Gastrocnemius medialis (tissue), 4 donors: Measurements from ENCODE around the gene TAAR1. TPM values are rescaled to one million over a fixed set of nuclear protein-coding genes. Genes with fewer than 3 reads are reported as not detected.

Source experiments
- ATAC-seq, 2 donors: fragments of 150-250 bp; one replicate each; pipeline ENCODE4 v1.9.1; 2016
- DNase-seq, 2 donors: peaks; one replicate each; pipeline ENCODE4 v3.0.0-alpha.2; 2019
- H3K27ac ChIP-seq, 4 donors: fragments of 200-600 bp; sonication (generic); 1 replicate in 1 of 4; 2 replicates in 3 of 4; pipeline ENCODE4 v1.5.1; 2016 to 2018; ENCODE audit warnings: mild to moderate bottlenecking in 2 of 4, moderate library complexity in 1 of 4
- H3K27me3 ChIP-seq, 3 donors: fragments of 200-600 bp; sonication (generic) in 2 of 3; 1 replicate in 1 of 3; 2 replicates in 2 of 3; pipeline versions ENCODE4 v1.5.1 to v1.6.0; 2016 to 2019; ENCODE audit warnings: mild to moderate bottlenecking in 1 of 3, moderate library complexity in 1 of 3
- H3K36me3 ChIP-seq, 2 donors: fragments of 200-600 bp; sonication (generic) in 1 of 2; one replicate each; pipeline ENCODE4 v1.5.1; 2017 to 2018
- H3K4me1 ChIP-seq, 2 donors: fragments of 200-600 bp; sonication (generic) in 1 of 2; one replicate each; pipeline ENCODE4 v1.5.1; 2016 to 2017; ENCODE audit warnings: mild to moderate bottlenecking in 2 of 2
- H3K4me3 ChIP-seq, 4 donors: fragments of 200-600 bp; sonication (generic) in 3 of 4; 1 replicate in 1 of 4; 2 replicates in 3 of 4; pipeline ENCODE4 v1.5.1; 2016 to 2019; ENCODE audit warnings: mild to moderate bottlenecking in 2 of 4
- H3K9me3 ChIP-seq, 3 donors: fragments of 200-600 bp; sonication (generic) in 2 of 3; 1 replicate in 1 of 3; 2 replicates in 2 of 3; pipeline ENCODE4 v1.5.1; 2016 to 2019
- POLR2A ChIP-seq, 2 donors: fragments of 450-650 bp; IDR thresholded peaks; one replicate each; pipeline ENCODE4 v1.6.1; 2017; ENCODE audit warnings: antibody characterized with exemption in 2 of 2, mild to moderate bottlenecking in 2 of 2, moderate library complexity in 2 of 2
- in situ Hi-C, 4 donors: fragments of 200-750 bp; cut with MboI; loops; one replicate each; pipeline versions ENCODE4 v1.15.0 to v1.8.0; 2017; ENCODE audit warnings: low sequenced_read_pairs in 4 of 4
- intact Hi-C: fragments of 100-400 bp; cut with DNase I; formaldehyde crosslinking; loops from one replicate; pipeline ENCODE4 v1.15.1; 2023; ENCODE audit warnings: low total_unique reads
- total RNA-seq, 4 donors: library from RNA; depleted of rRNA; stranded (reverse); fragments of >200 nt; gene quantifications; one replicate each; pipeline versions ENCODE4 v1.1.0 to v1.2.3, GENCODE V29; 2016
- TF ChIP-seq, protein P1 (sequence below), 5 experiments: fragments of 450-650 bp in 3 of 5; fragments of 200-600 bp in 2 of 5; sonication (generic) in 2 of 5; IDR thresholded peaks in 4 of 5; conservative IDR thresholded peaks in 1 of 5; 1 replicate in 4 of 5; 2 replicates in 1 of 5; pipeline ENCODE4 v1.5.1; 2016 to 2019; ENCODE audit warnings: antibody characterized with exemption in 5 of 5, mild to moderate bottlenecking in 3 of 5, moderate library complexity in 3 of 5

TAAR1 gene
- total RNA-seq, 4 donors from 2014 or later = not detected

DNA sequence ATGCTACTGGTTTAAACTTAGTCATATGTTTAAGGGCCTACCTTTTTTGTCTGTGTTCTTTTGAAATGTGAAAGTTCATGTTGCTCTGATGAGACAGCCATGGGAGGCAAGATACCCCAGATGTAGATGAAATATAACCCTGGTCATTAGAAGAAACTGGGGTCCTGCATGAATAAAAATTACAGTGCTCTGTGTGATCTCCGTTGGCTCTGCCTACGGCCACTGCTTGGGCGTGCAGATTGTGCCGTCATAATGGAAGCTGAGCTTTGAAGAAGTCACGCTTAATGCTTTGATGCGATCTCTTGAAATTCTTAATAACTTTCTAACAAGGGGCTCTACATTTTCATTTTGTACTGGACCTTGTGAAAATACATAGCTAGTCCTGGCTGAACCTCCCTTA lies 34.8 kb downstream of the TAAR1 start, which contains the start of gene TAAR2:
TSS of gene TAAR2 (minus strand) at position 101 of the 400 bp plus-strand sequence. CDS start at position 101, 0 bp downstream.
- no peak within 1 kb of the TSS for H3K4me3 ChIP-seq
- TF ChIP-seq, protein P1, sequence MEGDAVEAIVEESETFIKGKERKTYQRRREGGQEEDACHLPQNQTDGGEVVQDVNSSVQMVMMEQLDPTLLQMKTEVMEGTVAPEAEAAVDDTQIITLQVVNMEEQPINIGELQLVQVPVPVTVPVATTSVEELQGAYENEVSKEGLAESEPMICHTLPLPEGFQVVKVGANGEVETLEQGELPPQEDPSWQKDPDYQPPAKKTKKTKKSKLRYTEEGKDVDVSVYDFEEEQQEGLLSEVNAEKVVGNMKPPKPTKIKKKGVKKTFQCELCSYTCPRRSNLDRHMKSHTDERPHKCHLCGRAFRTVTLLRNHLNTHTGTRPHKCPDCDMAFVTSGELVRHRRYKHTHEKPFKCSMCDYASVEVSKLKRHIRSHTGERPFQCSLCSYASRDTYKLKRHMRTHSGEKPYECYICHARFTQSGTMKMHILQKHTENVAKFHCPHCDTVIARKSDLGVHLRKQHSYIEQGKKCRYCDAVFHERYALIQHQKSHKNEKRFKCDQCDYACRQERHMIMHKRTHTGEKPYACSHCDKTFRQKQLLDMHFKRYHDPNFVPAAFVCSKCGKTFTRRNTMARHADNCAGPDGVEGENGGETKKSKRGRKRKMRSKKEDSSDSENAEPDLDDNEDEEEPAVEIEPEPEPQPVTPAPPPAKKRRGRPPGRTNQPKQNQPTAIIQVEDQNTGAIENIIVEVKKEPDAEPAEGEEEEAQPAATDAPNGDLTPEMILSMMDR (IDR thresholded peaks at IDR 0.05 in 4 of 5, conservative IDR thresholded peaks at IDR 0.05 in 1 of 5) = no peak
- TF ChIP-seq POLR2A (IDR thresholded peaks at IDR 0.05) = no peak
- no peaks in the 10 kb centered on the region for H3K4me1 ChIP-seq
- no peaks in the 10 kb centered on the region for H3K36me3 ChIP-seq
- DNase-seq = no peak
- peaks cover 0 to 2% (median 0%) of the 10 kb centered on the region in 3 donors for H3K27me3 ChIP-seq
- no peaks in the 10 kb centered on the region for H3K9me3 ChIP-seq
- intact Hi-C loops = no loop called here
- ATAC-seq = no peak
- in situ Hi-C loops = no loop called here
- H3K27ac ChIP-seq = no peak within 1 kb of the TSS

DNA sequence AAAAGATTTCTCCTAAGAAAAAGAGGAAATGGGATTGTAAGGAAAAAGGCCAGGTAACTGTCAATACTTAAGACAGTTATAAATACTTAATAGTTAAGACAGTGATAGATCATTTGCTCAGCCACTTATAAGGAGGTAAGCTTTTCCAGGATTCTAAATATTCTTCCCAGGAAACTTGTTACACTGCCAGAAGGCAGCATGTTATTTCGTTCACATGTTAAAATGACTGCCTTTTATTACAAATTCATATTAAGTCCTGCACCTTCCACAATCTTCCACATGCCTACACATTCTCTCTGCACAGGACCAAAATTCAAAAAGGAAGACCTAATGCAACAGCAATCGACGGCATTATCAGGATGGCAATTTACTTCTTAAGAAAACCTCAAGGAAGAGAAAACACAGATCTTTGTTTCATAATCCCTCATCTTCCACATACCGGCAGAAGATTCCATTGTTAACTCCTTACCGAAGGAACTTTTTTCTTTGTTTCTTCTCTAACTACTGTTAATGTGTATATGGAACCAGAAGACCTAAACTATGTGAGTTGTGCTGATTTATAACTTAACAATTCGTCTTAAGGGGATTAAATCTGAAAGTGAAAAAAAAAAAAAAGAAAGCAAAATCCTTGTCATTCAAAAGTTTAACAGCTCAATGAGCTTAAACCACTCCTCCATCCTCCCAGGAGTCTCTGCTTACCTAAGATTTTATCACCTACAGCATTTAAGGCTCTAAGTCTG lies 35.7 kb downstream of the TAAR1 start:
- in situ Hi-C loops (no loop called here), intact Hi-C loops (no loop called here)
- no peak for TF ChIP-seq POLR2A (IDR thresholded peaks at IDR 0.05)
- TF ChIP-seq, protein P1 (IDR thresholded peaks at IDR 0.05 in 4 of 5, conservative IDR thresholded peaks at IDR 0.05 in 1 of 5) = no peak
- Histone ChIP-seq H3K4me3 (no peak overlapping the region), H3K4me1 (no peaks in the 10 kb centered on the region), H3K27me3 (peaks cover 0 to 2% (median 0%) of the 10 kb centered on the region in 3 donors), H3K9me3 (no peaks in the 10 kb centered on the region), H3K27ac (no peak overlapping the region), H3K36me3 (no peaks in the 10 kb centered on the region)
- DNase-seq = no peak
- ATAC-seq = no peak

DNA sequence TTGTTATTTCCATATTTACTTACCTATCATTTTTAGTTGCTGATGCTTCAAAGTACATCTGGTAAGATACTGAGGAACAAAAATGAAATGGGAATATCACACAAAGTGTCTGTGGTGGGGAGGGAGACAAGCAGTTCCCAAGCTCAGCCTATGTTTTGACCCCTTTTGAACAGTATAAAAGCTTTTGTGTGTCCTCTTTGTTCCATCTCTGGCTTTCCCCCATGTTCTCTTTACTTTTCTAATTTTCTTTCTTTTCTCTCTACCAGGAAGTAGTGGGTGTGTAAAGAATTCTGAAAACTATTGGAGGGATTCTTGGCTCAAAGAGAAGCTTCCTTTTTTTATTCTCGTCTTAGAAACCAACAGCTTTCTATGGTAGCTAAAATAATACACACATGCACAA lies 42.3 kb downstream of the TAAR1 start:
- H3K9me3 ChIP-seq = no peaks in the 10 kb centered on the region
- TF ChIP-seq POLR2A (IDR thresholded peaks at IDR 0.05) = no peak
- TF ChIP-seq, protein P1 (IDR thresholded peaks at IDR 0.05 in 4 of 5, conservative IDR thresholded peaks at IDR 0.05 in 1 of 5) = no peak
- ATAC-seq (no peak), DNase-seq (no peak)
- no peak overlapping the region for H3K4me3 ChIP-seq
- intact Hi-C loops = no loop called here
- H3K27me3 ChIP-seq = no peaks in the 10 kb centered on the region
- no peaks in the 10 kb centered on the region for H3K4me1 ChIP-seq
- in situ Hi-C loops = no loop called here
- no peak overlapping the region for H3K27ac ChIP-seq
- H3K36me3 ChIP-seq = no peaks in the 10 kb centered on the region

DNA sequence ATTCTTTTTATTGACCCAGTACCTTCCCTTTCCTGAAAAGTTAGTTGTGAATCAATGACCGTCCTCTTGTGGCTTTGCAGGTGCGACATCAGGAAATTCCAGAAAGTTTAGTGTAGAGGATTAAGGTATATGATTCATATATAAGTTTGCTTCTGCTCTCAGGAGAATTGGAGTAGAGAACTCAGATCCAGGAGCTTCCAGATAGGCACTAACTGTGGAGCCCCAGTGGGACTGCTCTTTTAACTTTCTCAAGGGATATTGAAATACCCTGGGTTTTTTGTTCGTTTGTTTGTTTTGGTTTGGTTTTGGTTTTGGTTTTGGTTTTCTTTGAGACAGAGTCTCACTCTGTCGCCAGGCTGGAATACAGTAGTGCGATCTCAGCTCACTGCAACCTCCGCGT lies 44.4 kb downstream of the TAAR1 start:
- no peaks in the 10 kb centered on the region for H3K9me3 ChIP-seq
- ATAC-seq = no peak
- intact Hi-C loops = no loop called here
- DNase-seq = no peak
- H3K4me1 ChIP-seq = no peaks in the 10 kb centered on the region
- H3K36me3 ChIP-seq = no peaks in the 10 kb centered on the region
- H3K4me3 ChIP-seq = no peak overlapping the region
- no peak overlapping the region for H3K27ac ChIP-seq
- TF ChIP-seq, protein P1 (IDR thresholded peaks at IDR 0.05 in 4 of 5, conservative IDR thresholded peaks at IDR 0.05 in 1 of 5) = no peak
- no peak for TF ChIP-seq POLR2A (IDR thresholded peaks at IDR 0.05)
- in situ Hi-C loops = no loop called here
- no peaks in the 10 kb centered on the region for H3K27me3 ChIP-seq
